ENCODE data around the gene GSN. TPM values are rescaled to one million over a fixed set of nuclear protein-coding genes. Genes with fewer than 3 reads are reported as not detected.
A peak's percentile ranks its signal among the peaks of the same experiment; 100 is the strongest.

The GSN gene
- total RNA-seq, 1 donor = 253 TPM

- no peak for DNase-seq (ENCODE audit: low read depth)
- no peak overlapping the region for H3K4me3 ChIP-seq (ENCODE audit: low read depth, low read length)
- TF ChIP-seq CTCF (IDR thresholded peaks at IDR 0.05; ENCODE audit: insufficient read depth, low read length) = no peak
Observed at GRCh38 chr9:121253821-121254501, 14.0 kb upstream of the GSN start.

GRCh38 chr9:121259498-121259897 lies 8.5 kb upstream of the GSN start:
- no peak overlapping the region for H3K4me3 ChIP-seq (ENCODE audit: low read depth, low read length)
- no peak for TF ChIP-seq CTCF (IDR thresholded peaks at IDR 0.05; ENCODE audit: insufficient read depth, low read length)
- DNase-seq (ENCODE audit: low read depth) = no peak

DNA sequence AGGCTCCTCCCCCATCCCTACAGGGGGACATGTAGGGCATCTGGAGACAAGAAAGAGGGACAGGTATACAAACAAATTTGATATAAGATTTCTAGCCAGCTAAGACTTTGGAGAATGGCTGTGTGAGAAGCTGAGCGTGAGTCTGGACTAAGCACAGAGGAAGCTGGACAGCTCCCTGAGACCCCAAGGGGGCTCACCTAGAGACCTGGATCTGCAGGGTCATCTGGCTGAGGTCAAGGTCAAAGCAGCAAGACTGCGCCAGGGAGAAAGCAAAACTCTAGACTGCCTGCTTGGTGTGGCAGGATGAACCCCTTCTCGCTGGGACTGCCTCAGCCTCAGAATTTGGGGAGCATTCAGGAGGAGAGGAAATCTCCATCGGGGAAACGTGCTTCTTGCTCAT lies 8.0 kb upstream of the GSN start:
- no peak for DNase-seq (ENCODE audit: low read depth)
- no peak overlapping the region for H3K4me3 ChIP-seq (ENCODE audit: low read depth, low read length)
- no peak for TF ChIP-seq CTCF (IDR thresholded peaks at IDR 0.05; ENCODE audit: insufficient read depth, low read length)

GRCh38 chr9:121260457-121261106 lies 7.4 kb upstream of the GSN start:
- H3K4me3 ChIP-seq (ENCODE audit: low read depth, low read length) = no peak overlapping the region
- no peak for TF ChIP-seq CTCF (IDR thresholded peaks at IDR 0.05; ENCODE audit: insufficient read depth, low read length)

DNA sequence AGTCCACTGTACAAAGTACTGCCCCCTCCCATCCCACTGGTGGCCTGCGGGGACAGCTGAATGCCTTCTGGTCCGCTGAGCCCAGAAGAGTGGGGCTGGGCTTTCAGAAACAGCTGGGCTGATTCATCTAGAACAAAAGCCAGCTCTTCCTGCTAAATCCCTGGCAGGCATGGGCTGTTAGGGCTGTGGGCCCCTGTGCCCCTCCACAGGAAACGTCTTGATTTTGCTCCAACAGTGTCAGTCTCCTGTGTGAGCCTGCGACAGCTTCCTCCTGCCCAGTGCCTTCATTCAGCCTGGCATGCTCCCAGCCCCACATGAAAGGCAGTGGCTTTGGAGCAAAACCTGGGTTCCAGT lies 6.9 kb upstream of the GSN start:
- no peak overlapping the region for H3K4me3 ChIP-seq (ENCODE audit: low read depth, low read length)
- TF ChIP-seq CTCF (IDR thresholded peaks at IDR 0.05; ENCODE audit: insufficient read depth, low read length) = no peak
- DNase-seq (ENCODE audit: low read depth) = peak; percentile 27

More at GRCh38 chr9:121260457-121261106, 7.4 kb upstream of the GSN start:
- no peak for DNase-seq (ENCODE audit: low read depth)

DNA sequence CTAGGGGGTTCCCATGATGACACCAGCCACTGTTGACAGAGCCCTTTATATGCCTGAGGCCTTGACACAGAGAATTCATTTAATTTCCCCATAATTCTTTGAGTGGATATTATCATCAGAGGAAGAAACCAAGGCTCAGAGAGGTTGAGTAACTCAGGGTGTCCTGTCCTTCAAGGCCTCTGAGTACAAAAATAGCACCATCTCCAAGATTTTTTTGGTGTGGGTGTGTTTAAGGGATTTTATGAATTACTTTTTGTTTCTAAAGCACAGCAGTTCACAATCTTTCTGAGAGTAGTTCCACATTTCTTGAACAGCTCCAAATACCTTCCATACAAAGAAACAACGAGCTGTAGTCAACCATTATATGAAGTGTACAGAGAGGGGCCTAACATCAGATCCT lies 6.2 kb upstream of the GSN start:
- TF ChIP-seq CTCF (IDR thresholded peaks at IDR 0.05; ENCODE audit: insufficient read depth, low read length) = no peak
- no peak for DNase-seq (ENCODE audit: low read depth)
- no peak overlapping the region for H3K4me3 ChIP-seq (ENCODE audit: low read depth, low read length)

All from fibroblast of the aortic adventitia (primary cell).